C4-2B (cell line): ENCODE measurements around the gene MYADML2.

ENCODE experiments used
- H3K27ac ChIP-seq: fragments of 450-650 bp; 2 replicates; pipeline ENCODE4 v1.5.1; 2017
- CTCF ChIP-seq: fragments of 450-650 bp; conservative IDR thresholded peaks from 2 replicates; pipeline ENCODE4 v1.5.1; 2017; ENCODE audit warnings: mild to moderate bottlenecking
- ZFX ChIP-seq: fragments of 450-650 bp; IDR thresholded peaks from 2 replicates; pipeline ENCODE4 v1.6.1; 2017

Gene MYADML2

GRCh38 chr17:81902023-81902652 is 44.9 kb downstream of the MYADML2 start, which contains the start of gene NPB:
Gene NPB (plus strand): TSS chr17:81902238. CDS start chr17:81902278, 40 bp downstream.
- no peak within 1 kb of the TSS for H3K27ac ChIP-seq
- no peak for TF ChIP-seq ZFX
- no peak for TF ChIP-seq CTCF

GRCh38 chr17:81901167-81902022 is 45.6 kb downstream of the MYADML2 start:
- no peak overlapping the region for H3K27ac ChIP-seq

DNA sequence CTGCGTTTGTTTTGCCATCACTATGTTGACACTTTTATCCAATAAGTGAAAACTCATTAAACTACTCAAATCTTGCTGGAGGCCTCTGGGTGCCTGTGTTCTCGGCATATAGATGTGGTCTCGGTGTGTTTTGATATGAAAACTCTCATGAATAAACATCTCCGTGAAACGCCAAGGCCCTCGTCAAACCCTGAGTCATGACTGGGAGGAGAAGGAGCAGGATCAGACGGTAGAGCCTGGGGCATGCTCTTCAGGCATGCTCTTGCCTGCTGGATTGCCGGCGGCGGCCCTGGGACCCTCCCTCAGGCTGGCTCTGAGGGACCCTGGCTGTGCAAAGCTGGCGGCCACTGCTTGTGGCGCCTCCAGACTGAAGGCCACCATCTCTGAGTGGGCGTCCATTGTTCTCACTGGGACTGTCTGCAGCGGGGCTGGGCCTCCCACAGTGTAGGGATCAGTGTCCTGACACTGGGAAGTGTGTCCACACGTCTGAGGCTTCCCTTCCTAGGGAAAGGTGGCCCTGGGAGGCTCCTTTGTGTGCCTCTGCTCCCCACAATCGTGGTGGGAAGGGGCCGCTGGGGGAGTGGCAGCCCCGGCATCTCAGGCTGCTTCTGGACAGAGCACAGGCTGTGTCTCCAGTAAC is 46.7 kb downstream of the MYADML2 start:
- H3K27ac ChIP-seq = no peak overlapping the region
- TF ChIP-seq ZFX (no peak), CTCF (no peak)

More at GRCh38 chr17:81901167-81902022, 45.6 kb downstream of the MYADML2 start:
- TF ChIP-seq CTCF (no peak), ZFX (no peak)

DNA sequence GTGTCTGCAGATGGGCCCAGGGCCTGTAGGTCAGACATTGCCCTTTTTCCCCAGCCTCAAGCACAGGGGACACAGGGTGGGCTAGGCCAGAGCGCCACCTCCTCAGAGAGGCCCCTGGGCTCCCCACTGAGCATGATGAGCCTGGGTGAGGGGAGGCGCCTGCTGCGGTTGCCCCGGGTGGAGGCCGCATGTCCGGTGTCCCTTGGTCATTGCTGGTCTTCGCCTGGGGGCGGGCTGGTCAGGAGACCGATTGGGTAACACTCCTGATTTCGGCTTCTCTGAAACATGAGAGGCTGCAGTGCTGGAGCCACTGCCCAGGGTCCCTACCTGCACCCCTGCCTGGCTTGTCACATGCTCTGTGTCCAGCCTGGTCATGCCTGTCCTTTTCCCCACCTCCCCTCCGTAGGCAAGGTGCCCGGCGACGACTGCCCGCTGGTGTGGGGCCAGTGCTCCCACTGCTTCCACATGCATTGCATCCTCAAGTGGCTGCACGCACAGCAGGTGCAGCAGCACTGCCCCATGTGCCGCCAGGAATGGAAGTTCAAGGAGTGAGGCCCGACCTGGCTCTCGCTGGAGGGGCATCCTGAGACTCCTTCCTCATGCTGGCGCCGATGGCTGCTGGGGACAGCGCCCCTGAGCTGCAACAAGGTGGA is 47.4 kb downstream of the MYADML2 start:
- TF ChIP-seq ZFX (no peak), CTCF (no peak)
- H3K27ac ChIP-seq = no peak overlapping the region

DNA sequence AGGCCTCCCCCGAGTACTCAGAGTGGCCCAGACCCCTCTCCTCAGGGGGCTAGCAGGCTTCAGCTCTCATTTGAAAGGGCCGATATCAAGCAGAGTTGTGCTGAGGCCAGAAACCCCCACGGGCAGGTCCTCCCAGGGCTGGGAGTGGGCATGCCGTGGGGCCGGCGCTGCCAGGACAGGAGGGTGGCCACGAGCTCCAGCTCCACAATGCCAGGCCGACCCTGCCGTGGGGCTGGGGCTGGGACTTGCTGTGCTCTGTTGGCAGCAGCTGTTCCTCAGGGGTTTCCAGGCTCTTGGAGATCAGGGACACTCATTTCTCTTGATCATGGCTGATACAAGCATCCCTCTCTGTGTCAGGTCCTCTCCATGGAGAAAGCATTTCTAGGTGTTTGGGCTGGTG is 48.1 kb downstream of the MYADML2 start:
- H3K27ac ChIP-seq = no peak overlapping the region
- TF ChIP-seq CTCF (no peak), ZFX (no peak)

DNA sequence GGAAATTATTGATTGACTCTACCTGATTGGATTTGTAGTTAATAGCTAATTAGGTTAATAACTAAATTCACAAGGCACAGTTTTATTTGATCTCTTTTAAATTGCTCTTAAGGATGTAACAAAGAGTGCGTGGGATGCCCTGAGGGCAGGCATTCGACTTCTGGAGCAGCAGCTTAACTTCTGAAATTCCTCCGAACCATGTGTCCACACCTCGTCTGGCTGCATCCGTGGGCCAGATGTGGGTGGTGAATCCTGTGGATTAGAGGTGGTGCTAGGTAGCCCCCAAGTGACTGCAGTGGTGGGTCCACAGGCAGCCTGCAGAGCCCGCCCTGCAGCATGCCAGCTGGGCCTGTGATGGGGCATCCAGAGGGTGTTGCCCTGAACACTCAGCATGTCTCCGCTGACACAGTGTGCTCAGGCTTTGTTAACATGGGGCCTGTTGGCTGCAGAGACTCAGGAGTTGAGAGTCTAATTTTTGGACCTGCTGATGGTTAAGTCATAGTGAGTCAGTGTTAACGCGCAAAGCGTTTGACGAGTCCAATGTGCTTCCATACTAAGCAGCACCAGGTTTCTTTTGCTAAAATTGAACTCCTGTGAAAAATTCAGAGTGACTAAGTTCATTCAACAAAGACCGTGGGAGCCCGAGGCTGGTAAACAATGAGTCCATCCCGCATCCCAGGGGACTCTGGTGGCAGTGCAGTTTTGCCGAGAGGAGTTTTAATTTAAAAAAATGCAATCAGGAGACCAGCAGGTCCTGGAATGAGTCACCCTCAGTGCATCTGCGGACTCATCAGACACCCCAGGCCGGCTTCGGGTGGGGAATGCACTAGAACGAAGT is 48.8 kb downstream of the MYADML2 start:
- TF ChIP-seq ZFX (no peak), CTCF (no peak)
- H3K27ac ChIP-seq = no peak overlapping the region
